Fibroblast of villous mesenchyme (primary cell): ENCODE data around the gene DBP. TPM values are rescaled to one million over a fixed set of nuclear protein-coding genes. Genes with fewer than 3 reads are reported as not detected.
"Not testable (repeated sequence)": the region's sequence is repeated elsewhere in the genome, so short reads cannot be mapped to it uniquely, and the experiment has no call there.

ENCODE experiments used
- DNase-seq: peaks from one replicate; pipeline ENCODE4 v3.0.0-alpha.2; 2010; ENCODE audit warnings: low read depth
- H3K4me3 ChIP-seq: 2 replicates; pipeline ENCODE4 v1.5.1; 2011; ENCODE audit warnings: low read depth, mild to moderate bottlenecking, low read length
- total RNA-seq: library from RNA; depleted of rRNA; stranded (reverse); fragments of >200 nt; gene quantifications from 2 replicates; pipeline ENCODE4 v1.2.3, GENCODE V29; 2012
- TF ChIP-seq, protein P1 (sequence below): IDR thresholded peaks from 2 replicates; pipeline ENCODE4 v1.5.1; 2012; ENCODE audit warnings: low read depth, mild to moderate bottlenecking, low read length; ENCODE audit not compliant: insufficient read depth

Gene DBP
- total RNA-seq, 1 donor, result 6.9 TPM

DNA sequence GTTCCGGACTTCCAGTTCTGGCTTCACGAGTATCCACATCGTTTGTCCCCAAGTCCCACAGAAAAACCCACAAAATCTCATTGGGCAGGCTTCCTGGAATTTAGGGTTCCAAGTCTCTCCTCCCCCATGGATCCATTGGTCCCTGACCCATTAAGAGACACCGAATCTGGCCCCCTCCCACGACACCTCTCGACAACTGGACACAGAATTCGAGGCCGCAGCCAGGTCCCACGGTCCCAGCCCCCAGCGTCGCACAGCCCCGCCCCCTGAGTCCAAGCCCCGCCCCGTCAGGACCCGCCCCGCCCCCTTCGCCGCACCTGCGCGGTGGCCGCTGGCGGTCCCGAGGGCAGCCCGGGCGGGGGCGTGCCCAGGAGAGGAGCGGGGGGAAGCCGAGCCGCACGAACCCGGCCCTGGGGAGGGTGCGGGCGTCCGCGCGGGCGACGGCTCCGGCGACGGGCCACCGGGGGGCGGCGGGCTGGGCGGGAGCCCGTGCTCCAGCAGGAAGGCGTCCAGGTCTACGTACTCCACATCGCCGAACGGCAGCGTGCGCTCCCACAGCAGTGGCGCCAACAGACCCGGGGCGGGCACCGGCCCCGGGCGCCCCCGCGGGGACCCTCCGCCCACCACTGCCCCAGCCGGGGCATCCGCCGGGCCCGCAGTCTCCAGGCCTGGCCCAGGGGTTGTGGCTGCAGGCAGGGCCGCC lies 1.8 kb downstream of the DBP start:
- TF ChIP-seq, protein P1, sequence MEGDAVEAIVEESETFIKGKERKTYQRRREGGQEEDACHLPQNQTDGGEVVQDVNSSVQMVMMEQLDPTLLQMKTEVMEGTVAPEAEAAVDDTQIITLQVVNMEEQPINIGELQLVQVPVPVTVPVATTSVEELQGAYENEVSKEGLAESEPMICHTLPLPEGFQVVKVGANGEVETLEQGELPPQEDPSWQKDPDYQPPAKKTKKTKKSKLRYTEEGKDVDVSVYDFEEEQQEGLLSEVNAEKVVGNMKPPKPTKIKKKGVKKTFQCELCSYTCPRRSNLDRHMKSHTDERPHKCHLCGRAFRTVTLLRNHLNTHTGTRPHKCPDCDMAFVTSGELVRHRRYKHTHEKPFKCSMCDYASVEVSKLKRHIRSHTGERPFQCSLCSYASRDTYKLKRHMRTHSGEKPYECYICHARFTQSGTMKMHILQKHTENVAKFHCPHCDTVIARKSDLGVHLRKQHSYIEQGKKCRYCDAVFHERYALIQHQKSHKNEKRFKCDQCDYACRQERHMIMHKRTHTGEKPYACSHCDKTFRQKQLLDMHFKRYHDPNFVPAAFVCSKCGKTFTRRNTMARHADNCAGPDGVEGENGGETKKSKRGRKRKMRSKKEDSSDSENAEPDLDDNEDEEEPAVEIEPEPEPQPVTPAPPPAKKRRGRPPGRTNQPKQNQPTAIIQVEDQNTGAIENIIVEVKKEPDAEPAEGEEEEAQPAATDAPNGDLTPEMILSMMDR, result no peak
- peak; percentile 47 for DNase-seq
- peak overlapping the region; percentile 61 for H3K4me3 ChIP-seq

DNA sequence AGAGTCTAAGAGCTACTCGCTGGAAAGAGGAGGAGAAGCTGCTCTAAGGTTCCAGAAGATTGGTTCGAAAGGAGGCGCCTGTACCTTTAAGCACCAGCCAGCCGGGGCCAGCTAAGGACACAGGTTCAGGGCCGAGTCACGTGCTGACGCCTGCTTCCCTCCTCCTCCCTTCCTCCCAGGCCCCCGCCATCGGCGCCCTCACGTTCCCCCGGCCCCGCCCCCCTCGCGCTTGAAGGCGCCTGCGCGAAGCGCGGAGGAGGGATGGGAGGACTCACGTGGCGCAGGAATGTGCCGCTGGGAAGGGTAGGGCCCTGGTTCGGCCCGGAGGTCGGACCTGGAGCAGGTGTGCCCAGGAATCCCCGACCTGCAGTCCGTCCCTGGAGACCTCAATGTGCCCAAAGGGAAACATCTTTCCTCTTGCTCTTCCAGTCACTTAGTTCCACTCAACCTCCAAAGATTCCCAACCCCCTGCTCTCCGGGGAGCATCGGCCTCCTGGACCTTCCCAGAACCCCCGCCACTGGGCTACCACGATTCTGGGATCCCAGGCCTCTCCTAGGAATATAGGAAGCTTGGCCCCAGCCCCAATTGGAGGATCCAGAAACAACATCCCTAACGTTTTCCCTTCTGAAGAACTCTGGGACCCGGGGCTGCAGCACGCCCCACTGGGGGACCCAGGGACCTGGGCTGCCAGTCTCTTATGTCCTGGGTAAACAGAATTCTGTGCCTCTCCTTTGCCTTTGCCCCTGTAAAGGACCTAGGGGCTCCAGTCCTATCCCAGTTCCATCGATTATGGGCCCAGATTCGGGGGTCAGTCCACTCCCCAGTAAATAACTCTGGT lies 2.5 kb downstream of the DBP start:
- peak; percentile 97 for DNase-seq
- TF ChIP-seq, protein P1, result no peak

DNA sequence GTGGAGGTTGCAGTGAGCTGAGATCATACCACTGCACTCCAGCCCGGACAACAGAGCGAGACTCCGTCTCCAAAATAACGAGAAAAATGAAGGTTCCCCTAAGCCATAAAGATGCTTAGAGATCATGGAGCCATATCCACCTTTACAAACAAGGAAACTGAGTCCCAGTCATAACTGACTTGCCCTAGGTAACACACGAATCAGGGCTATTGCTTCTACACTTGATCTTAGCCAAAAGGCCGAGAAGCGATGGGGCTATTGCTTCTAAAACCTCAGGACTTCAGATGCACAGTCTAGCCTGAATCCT lies 3.2 kb downstream of the DBP start:
- H3K4me3 ChIP-seq, result peak overlapping the region; percentile 40
- TF ChIP-seq, protein P1, result no peak
- no peak for DNase-seq

More for the DNA sequence above, 2.5 kb downstream of the DBP start:
- peak overlapping the region; percentile 41 for H3K4me3 ChIP-seq

- DNase-seq, result no peak
- peak overlapping the region; percentile 40 for H3K4me3 ChIP-seq
- TF ChIP-seq, protein P1, result no peak
Measured at GRCh38 chr19:48633148-48634035, 3.8 kb downstream of the DBP start.

- no peak overlapping the region for H3K4me3 ChIP-seq
- TF ChIP-seq, protein P1, result no peak
- DNase-seq, result no peak
Measured at GRCh38 chr19:48632692-48633147, 4.5 kb downstream of the DBP start.

DNA sequence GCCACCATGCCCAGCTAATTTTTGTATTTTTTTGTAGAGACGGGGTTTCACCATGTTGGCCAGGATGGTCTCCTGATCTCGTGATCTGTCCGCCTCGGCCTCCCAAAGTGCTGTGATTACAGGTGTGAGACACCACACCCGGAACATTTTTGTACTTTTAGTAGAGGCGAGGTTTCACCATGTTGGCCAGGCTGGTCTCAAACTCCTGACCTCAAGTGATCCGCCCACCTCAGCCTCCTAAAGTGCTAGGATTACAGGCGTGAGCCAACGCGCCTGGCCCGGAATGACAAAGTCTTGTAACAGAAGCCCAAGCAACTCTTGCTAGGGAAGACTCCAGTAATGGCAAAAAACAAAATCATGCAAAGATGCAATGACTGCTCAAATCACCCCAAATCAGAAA lies 4.9 kb downstream of the DBP start:
- DNase-seq, H3K4me3 ChIP-seq: not testable (repeated sequence)

- TF ChIP-seq, protein P1, result no peak
- H3K4me3 ChIP-seq, result no peak overlapping the region
- DNase-seq, result no peak
Measured at GRCh38 chr19:48631225-48631624, 6.0 kb downstream of the DBP start.
